DMS153 (cell line): ENCODE data around the gene DRC1.

Experiments
- DNase-seq: peaks from one replicate; lab custom pipeline; 2025; lab: John Stamatoyannopoulos, UW

Gene DRC1

GRCh38 chr2:26477911-26478253 is 76.2 kb downstream of the DRC1 start, which contains the start of gene OTOF:
TSS of gene OTOF (minus strand) at chr2:26478124.
- DNase-seq = no peak

DNA sequence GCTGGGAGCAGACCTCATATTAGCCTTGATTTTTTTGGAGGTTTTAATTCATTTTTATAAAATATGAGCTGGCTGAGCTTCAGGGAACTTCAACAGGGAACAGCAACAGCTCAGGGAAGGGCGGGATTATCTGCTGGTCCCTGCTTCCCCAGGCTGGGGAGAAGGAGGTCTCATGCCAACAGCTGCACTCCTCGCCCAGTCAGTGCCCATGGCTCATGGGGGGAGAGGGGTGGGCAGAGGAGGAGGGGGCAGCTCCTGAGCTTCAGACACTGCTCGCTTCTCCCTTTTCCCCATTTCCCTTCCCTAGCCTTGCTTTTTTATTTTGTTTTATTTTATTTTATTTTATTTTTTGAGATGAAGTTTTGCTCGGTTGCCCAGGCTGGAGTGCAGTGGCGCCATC is 76.6 kb downstream of the DRC1 start:
- no peak for DNase-seq

DNA sequence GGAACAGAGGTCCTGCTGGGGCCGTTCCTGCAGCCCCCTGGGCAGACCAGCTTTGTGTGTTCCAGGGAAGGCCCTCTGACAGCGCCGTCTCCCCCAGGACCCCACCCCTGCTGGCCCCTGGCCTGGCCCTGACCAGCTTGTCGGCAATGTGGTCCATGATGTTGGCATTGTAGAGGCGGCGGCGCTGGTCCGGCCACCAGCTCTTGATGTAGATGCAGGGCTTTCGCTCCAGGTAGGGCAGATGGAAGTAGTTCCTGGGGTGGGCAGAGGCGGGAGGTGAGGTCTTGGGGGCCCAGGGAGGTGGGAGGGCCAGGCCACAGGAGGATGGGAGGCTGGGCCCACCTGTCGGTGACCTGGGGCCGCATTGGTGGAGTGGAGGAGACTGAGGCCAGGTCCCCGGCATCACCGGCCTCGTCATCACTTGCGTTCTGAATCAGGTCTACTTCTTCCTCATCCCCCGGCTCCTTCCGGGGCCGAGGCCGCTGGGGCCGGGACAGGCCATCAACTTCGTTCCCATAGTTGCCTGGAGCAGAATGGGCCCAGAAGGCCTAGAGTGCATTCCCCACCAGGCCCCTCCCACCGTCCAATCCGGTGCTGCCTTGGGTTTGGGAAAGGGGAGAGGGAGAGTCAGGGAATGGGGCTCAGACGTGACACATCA is 77.5 kb downstream of the DRC1 start:
- DNase-seq = no peak

DNA sequence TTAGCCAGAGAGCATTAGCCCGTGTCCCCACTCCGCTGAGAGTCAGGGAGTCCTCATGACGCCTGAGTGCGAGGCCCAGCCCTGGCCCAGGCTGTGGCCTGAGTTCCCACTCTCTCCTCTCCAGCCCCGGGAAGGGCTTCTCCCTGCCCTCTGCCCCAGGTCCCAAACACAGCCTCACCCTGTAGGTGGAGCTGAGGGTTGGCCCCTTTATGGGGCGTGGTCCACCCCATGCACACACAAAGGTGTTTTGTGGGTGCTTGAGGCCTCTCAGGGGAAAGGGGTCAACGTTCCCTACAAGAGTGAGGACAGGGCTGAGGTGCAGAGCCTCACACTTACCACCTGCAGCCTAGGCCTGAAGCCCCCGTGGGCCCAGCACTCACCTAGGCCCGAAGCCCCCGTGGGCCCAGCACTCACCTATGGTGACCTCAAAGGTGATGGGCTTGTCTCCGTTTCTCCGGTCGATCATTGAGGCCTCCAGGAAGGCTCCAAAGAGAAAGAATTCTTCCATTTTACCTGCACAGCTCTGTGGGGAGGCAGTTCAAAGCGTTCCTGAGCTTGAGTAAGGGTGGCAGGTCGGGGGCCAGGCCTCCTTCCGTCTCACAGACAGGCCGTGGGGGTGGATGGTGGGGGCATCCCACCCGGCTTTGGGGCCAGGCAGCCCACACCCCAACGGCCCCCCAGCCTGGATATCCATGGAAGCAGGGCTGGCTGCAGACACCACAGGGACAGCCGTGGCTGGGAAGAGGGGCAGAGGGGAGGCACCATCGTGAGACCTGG is 78.3 kb downstream of the DRC1 start:
- no peak for DNase-seq

DNA sequence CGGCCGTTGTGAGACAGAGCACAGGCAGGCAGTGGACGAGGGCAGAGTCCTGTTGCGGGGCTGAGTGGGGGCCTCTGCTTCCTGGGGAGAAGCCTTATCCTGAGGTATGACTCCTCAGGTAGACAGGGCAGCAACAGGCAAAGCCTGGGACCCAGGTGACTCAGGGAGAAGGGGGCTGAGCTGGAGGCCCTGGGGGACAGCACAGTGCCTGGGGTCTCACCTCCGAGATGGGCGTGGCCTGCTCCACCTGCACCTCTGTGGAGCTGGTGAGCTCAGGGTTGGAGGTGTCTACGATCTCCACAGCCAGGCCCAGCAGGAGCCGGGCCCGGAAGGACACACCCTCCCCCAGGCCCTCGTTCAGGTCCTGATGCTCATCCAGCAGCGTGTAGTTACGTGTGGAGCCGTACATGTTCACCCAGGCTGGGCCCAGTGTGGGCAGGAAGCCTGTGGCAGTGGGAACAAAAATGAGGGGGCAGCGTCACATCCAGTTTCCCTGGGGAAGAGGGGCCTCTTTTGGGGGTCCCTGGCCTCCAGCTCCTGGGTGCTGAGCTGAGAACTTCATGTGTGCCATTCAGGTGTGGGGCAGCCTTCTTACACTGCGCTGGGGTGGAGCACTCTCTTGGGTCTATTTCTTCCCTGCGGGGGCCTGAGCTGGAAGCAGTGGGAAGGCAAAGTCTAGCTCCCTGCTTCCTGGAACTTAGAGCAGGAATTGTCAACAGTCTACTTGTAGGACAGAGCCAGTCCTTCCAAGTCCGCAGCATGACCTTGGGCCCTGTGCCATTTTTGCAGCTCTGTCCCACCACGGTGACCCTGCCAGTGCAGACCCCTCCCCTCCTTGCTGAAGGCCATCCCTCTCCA is 79.1 kb downstream of the DRC1 start:
- DNase-seq = no peak

DNA sequence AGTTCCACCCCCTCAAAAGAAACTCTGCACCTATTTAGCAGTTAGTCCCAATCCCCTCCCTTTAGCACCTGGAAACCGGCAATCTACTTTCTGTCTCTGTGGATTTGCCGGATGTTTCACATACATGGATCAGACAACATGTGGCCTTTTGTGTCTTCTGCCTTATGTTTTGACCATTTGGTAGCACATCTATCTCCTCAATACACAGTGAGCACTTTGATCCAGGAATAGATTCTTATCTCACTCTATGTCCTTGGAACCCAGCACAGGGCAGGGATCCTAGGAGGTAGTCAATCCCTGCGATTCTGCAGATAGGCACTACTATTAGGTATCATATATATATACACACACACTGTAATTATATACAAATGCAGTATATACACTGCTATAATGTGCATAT is 80.0 kb downstream of the DRC1 start:
- no peak for DNase-seq

- DNase-seq = no peak
These were observed 80.7 kb downstream of the DRC1 start for GRCh38 chr2:26482211-26483026.

DNA sequence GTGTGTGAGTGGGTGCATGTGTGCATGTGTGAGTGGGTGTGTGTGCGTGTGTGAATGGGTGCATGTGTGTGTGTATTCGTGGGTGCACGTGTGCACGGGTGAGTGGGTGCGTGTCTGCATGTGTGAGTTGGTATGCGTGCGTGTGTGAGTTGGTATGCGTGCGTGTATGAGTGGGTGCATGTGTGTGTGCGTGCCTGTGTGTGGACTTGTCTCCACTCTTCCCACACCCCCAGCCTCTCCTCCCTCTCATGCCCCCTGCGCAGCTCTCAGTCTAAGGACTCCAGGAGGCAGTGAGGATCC is 81.3 kb downstream of the DRC1 start:
- DNase-seq = no peak

GRCh38 chr2:26483516-26483915 is 81.8 kb downstream of the DRC1 start:
- no peak for DNase-seq

DNA sequence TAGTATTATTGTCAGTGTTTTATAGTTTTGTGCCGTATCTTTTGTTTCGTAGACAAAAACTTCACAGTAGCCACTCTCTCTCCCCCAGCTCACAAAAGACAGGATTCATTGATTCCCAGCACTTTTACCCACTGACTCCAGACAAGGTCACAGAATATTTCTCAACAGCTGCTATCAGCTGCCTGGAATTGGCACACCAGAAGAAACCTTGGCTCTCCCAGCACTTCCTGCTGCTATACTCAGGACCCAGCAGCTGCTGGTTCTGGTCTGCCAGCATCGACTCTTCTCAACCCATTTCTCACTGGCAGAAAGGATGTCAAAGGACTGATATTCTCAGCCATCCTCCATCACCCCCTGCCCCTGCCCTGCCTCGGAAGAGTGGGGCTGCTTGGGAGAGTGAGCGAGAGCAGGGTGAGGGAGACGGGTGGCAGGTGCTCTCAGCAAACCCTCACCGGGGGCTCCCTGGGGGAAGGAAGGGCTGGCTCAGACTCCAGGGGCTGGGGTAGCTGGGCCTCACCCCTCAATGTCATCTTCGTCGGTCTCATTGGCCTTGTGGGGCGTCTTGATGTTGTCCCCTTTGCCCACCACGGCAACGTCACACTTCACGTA is 82.3 kb downstream of the DRC1 start:
- DNase-seq = no peak

DNA sequence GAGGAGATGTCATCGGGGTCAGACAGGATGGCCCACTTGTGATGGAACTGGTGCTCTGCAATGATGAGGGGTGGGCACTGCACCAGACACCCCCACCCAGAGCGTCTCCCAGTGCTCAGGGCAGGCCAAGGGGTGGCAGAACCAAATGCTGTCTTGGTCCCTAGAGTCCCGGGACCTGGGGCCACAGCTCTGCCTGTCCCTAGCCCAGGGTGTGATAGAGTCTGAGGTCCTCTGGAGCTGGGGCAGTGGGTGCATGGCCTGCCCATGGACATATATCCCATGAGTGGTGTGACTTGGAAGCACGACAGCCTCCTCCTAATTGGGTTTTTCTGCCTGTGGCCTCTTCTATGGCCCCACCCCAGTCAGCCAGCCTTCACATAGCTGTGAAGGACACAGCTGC is 82.9 kb downstream of the DRC1 start:
- no peak for DNase-seq

- no peak for DNase-seq
These were observed 83.4 kb downstream of the DRC1 start for GRCh38 chr2:26485099-26485498.

GRCh38 chr2:26485725-26486418 is 84.2 kb downstream of the DRC1 start:
- no peak for DNase-seq

- DNase-seq = no peak
These were observed 85.1 kb downstream of the DRC1 start for GRCh38 chr2:26486789-26487188.

GRCh38 chr2:26487192-26487591 is 85.5 kb downstream of the DRC1 start:
- DNase-seq = no peak

DNA sequence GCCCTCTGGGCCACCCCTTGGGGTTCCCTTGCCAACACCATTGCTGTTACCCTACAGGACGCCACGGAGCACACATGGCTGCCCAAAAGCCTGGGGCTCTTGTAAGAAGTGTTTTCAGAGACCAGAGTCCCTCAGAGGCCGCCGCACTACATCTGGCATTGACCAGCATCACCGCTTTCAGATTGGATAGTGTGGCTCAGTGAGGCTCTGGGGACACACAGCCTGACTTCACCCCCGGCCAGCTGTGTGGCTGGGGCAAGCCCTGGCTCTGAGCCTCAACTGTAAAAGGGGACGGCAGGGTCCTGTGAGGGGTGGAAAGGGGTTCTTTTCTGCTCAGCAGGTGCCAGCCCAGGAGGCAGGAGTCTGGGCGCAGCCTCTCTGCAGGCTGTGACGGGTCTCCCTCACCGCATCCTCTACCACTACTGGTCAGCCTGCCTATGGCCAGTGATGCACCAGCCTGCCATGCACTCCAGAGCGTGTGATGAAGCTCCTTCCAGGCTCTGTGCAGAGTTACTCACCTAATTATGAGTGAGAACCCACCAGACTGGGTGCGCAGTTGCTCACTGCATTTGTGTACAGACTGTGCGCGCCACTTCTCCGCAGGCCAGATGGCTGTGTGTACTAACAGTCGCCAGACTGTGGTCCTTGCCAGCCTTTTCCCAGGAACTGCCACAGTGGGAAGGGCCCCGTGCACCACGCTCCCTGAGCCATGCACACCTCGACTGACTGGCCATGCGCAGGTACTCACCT is 86.9 kb downstream of the DRC1 start:
- no peak for DNase-seq

GRCh38 chr2:26489213-26489850 is 87.6 kb downstream of the DRC1 start:
- no peak for DNase-seq

DNA sequence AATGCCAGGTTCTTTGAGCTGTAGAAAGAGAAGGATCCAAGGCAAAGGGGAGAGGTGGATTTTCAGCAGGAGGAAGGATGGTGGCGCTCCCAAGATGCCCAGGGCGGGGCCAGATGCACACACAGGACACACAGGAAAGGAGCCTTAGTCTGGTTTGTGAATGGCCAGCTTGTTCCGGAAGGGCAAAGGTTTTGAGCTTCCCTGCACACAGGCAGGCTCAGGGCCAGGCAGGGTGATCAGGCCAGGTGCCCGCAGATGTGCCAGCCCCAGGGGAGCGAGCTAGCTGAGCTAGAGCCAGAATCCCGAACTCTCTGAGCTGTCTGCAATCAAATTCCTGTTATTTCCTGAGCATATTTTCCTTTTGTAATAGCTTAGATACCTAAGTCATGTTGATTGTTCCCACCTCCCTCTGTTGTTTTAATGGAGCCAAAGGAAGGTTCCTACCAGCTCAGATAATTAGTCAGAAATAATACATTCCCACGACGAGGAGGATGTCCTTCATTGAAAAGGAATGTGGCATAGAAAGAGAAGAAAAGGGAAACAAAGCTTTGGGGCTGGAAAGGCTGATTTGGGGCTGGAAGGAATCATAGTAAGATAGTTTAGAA is 89.9 kb downstream of the DRC1 start:
- no peak for DNase-seq

DNA sequence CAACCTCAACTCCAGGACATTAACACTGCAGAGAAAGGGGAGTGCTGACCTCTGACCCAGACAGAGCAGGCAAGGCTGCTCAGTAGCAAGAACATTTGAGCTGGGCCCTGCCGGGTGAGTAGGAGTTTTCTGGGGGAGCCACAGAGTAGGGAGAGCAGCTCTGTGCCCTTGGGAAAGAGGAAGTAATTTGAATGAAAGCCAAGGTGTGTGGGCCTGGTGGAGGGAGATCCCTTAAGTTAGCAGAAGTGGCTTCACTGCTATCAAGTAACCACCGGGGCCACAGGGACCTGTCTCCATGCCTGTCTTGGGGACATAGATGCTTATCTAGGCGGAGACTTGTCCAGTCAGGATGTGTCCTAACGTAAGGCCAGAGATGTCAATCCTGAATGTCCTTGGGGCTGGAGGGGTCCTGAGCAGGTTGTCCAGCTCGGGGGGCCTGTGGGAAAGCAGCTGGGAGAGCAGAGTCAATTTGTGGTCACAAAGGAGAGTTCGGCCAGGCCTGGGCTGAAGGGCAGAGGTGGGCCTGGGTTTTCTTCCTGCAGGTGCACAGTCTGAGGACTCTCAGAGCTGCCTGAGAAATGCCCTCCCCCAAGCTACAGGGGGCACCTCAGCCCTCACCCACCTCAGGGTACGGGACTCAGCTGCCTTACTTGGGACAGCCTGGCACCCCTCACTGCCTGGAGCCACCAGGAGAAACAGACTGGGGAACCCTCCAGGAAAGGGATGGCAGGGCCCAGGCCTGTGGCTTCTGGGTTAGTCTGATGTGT is 91.2 kb downstream of the DRC1 start:
- DNase-seq = no peak
